Measurements from ENCODE around the gene SS18L1.
A peak's percentile ranks its signal among the peaks of the same experiment; 100 is the strongest.

SS18L1 gene

DNA sequence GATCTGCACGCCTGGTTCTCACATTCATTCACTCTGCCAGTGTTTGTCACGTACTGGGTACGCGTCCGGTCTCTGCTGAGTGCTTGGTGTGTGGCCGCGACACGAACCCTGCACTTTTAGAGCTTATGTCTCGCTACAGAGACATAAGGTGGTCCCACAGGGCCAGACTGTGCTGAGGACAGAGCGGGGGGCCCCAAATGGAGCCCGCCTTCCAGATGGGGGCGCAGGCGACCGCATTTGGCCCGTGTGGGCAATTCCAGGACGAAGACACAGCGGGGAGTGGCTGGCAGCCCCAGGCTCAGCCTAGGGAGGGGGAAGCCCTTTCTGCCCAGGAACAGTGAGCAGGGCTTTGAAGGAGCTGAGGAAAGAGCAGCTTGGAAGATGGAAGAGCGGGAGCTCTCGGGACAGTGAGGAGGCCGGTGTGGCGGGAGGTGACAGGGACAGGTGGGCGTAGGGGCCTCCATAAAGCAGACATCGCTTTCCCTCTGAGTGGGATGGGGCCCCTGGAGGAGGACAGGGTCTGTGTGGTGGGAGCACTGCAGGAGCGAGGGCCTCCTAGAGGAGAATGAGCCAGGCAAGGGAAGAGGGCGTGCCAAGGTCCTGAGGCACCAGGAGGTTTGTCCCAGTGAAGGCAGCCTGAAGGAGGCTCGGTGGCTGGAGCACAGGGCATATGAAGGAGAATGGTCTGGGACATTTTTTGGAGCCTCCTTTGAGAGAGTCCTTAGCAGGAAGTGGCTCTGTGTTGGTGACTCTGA lies 31.5 kb downstream of the SS18L1 start:
- no peak for DNase-seq

DNA sequence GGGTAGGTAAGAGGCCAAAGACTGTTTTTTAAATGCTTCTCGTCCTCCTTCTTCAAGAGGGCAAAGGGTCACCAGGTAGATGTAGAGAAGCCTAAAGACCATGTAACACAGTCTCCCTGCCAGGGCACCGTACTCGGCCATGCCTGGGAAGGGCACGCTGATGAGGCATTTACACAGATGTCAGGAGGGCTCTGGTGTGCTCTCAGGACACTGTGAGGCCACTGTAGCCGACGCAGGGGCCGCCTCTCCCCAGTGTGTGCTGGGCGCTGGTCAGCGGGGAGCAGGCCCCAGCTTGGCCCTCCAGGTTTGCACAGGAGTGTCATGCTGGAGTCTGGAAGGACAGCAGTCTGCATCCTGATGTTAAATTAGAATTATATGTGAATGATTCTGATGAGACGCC lies 32.1 kb downstream of the SS18L1 start:
- DNase-seq = no peak

DNA sequence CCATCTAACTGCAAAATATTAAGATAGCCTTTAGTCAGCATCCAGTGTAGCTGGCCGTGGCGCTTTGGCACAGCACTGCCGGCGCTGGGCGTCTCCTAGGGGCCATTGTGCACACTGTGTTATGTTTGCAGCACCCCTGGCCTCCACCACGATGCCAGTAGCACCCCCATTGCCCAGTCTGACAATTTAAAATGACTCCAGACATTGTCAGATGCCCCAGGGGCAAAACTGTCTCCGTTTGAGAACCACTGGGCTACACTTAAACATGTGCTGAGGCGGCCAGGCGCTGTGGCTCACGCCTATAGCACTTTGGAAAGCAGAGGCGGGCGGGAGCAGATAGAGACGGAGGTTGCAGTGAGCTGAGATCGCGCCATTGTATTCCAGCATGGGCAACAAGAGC lies 33.3 kb downstream of the SS18L1 start:
- DNase-seq = no peak

DNA sequence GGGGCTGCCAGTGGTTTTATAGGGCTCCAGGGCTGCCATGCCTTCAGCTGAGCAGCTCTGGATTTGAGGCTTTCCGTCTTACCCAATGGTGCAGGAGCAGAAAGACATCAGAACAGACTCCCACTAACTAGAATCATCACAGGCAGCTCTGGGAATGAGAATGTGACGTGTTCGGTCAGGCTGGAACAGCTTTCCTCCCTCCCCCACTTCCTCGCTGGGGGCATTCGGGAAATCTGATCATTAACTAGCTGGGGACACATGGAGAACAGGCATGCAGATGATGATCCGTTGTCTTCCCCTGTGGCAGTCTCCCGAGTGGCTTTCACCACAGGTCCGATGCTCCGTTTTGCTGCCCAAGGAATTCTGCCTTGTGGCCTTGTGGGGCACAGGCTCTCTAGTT lies 33.7 kb downstream of the SS18L1 start:
- no peak for DNase-seq

DNA sequence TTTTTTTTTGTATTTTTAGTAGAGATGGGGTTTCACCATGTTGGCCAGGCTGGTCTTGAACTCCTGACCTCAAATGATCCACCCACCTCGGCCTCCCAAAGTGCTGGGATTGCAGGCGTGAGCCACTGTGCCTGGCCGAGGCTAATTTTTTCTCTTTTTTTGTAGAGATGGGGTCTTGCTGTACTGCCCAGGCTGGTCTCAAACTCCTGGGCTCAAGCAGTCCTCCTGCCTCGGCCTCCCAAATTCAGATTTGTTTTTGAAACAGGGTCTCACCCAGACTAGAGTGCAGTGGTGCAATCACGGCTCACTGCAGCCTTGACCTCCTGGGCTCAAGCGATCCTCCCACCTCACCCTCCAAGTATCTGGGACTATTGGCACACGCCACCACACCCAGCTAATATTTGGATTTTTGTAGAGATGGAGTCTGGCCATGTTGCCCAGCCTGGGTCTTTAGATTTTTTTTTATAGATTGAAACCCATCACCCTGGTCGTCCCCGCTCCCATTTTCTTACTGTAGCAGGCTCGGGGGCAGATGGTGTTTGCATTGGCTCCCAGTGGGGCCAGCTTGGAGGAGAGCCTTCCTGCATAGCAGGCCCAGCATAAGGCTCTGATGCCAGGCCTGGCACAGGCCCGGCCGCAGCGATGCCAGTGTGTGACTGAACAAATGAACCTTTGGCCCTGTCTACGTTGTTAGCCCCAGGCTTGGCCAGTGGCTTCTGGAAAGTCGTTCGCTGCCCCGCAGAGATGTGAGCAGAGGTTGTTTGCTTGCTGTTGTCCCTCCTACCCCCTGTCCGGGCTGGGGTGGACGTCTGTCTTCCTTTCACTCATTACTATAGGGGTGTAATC lies 35.0 kb downstream of the SS18L1 start:
- DNase-seq = no peak

DNA sequence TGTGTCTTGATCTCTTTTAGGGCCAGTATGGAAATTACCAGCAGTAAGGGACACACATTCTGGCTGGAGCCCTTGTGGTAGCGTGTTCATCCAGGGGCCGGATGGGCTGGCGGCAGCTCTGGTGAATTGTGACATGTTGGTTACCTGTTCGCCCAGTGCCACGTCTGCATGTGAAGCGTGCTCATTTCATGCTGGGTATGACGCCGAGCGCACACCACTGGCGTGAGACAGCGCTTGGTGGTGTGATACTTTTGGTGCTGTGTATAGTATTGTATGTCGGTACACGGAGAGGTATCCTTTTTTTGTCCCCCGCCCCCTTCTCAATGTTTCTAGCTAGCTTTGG lies 35.6 kb downstream of the SS18L1 start:
- no peak for DNase-seq

DNA sequence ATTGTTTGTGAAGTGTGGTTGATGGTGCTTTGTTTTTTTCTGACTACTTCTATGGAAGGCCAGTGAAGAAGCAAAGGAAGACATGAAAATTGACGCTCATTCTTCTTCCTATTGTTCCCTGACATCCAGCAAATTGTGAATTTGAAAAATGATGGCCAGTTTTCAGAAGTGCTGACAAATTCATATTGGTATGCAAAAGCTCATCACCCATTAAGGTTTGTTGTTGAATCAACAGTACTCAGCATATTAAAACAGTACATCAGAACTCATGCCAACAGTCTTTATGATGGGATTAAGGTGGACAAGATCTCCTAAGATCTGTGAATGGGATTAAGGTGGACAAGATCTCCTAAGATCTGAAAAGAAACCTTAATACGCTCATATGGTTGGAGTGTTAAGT lies 38.2 kb downstream of the SS18L1 start:
- no peak for DNase-seq

- DNase-seq = peak; percentile 83 to 97 (median 91)
These were observed 39.2 kb downstream of the SS18L1 start, which contains the start of gene MTG2 for GRCh38 chr20:62182469-62183425. MTG2 (plus strand) TSS chr20:62183028; CDS start chr20:62193421, 10,393 bp downstream.

DNA sequence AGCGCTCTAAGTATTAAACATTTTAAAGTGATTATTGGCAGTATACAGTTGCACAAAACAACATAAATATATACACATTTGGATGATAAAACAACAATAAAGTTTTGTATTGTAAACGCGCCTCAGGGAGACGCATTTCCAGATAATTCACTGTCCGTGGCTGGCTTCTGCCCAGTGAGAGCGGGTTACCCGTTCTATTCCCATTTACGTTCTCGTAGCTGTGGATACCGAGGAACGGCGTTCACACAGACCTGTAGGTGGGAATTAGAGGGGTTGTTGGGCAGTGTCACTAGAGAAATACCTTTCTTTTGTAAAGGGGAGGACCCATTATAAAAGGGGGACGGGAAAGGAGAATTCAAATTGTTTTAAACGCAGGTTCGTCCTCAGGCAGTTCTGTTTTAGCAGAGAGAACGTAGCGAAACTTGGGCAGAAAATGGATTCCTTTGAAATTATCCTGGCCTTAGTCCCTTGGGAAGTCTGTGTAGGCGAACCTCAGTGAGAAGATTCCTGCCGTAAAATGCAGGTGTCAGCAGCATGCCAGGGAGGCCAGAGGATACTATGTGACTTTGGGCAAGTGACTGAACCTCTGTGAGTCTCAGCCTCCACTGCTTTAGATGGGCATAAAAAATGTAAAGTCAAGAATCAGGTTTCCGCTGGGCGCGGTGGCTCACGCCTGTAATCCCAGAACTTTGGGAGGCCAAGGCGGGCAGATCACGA lies 40.0 kb downstream of the SS18L1 start:
- no peak for DNase-seq

GRCh38 chr20:62186096-62186426 lies 42.5 kb downstream of the SS18L1 start:
- DNase-seq = no peak

DNA sequence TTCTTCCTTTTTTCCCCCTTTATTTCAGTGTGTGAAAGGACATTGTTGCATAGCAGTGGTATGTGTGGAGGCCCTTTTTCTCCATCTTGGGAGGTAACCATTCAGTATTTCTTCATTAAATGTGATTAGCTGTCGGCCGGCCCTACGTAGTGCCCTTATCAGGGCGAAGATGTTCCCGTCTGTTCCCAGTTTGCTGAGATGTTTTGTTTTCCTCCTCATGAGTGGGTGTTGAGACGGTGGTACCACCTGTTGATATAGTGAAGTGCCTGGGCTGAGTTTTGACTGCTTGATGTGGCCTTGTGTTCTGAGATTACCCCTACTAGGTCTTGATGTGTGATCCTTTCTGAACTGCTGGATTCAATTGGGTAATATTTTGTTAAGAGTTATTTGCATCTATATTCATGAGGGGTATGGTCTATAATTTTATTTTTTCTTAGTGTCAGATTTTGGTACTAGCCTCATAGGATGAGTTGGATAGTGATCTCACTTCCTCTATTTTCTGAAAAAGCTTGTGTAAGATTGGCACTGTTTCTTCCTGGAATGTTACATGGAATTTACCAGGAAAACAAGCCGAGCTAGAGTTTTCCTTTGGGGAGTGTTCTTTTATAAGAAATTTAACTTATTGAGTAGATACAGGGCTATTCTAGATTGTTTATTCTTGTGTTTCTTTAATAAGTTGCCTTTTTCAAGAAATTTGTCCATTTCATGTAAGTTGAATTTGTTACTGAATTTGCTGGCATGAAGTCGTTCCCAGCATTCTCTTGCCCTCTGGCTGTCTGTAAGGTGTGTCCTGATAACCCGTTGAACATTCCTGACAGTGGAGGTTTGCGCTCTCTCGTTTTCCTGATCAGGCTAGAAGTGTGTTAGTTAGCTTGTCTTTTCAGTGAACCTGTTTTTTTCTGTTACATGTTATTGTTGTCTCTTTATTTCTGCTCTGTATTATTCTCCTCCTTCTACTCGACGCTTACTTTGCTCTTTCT lies 43.6 kb downstream of the SS18L1 start:
- no peak for DNase-seq

DNA sequence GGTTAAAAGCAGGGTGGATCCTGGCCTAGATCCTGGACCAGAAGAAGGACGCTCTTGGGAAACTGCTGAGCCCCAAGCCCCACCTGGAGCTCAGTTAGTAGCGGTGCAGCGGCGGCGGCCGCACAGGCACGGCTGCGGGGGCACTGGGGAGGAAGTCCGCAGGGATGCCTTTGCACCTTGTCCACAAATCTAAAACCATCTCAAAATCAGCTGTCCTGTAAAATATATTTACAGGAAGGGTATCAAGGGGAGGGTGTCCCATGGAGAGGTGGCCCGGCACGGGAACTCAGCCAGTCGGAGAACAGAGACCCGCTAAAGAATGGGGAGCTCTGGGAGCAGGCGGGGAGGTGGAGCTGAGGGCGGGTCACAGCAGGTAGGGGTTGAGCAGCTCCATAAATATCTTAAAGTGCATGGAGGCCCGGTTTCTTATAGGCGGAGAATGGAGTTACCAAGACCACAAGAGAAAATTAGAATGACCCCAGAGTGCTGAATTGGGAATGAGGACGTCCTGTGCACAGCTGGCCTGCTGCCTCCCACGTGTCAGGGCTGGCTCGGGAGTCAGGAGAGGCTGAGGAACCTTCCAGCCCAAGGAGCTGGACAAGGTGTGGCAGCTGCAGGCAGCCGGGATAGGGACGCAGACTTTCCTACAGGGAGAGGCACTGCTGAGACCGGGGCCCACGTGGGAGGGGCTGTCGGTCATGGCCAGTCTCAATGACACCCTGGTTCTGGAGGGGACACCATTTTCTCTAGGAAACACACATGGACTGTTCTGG lies 47.3 kb downstream of the SS18L1 start:
- DNase-seq = no peak

- no peak for DNase-seq
These were observed 48.4 kb downstream of the SS18L1 start for GRCh38 chr20:62191781-62192559.

DNA sequence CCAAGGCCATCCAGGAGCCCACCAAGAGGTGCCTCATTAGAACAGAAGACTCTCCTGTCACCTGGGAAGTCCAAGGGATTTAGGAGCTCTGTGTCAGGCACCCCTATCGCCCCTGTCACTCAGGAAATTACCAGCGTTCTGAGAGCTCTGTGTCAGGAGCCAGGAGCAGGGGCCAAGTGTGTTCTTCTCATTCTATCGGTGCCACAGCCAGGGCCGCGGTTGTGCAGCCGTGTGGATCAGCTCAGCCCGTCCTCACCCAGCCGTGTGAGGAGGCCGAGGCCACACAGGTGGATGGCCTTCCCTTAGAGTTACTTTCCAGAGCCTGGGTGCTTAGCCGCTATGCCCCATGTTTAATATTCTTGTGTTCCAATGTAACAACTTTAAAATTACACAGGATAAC lies 49.1 kb downstream of the SS18L1 start:
- DNase-seq = no peak

- DNase-seq = no peak
These were observed 49.8 kb downstream of the SS18L1 start for GRCh38 chr20:62193079-62194025.

- no peak for DNase-seq
These were observed 51.5 kb downstream of the SS18L1 start for GRCh38 chr20:62195075-62195405.

- no peak for DNase-seq
These were observed 52.2 kb downstream of the SS18L1 start for GRCh38 chr20:62195736-62196135.

- DNase-seq = no peak
These were observed 52.7 kb downstream of the SS18L1 start for GRCh38 chr20:62196286-62196685.
